Spleen (tissue), 11 donors: ENCODE results near the gene SKP1. TPM values are rescaled to one million over a fixed set of nuclear protein-coding genes. Genes with fewer than 3 reads are reported as not detected.

Experiments used
- DNase-seq: peaks from one replicate; pipeline ENCODE4 v3.0.0-alpha.2; 2020
- H3K27ac ChIP-seq, 8 donors: fragments of 200-600 bp; sonication (generic) in 7 of 8; 1 replicate in 4 of 8; 2 replicates in 4 of 8; pipeline versions ENCODE4 v1.5.0 to v1.8.0; 2016 to 2021; ENCODE audit warnings: inconsistent platforms in 4 of 8, mild to moderate bottlenecking in 4 of 8, moderate library complexity in 1 of 8
- H3K27me3 ChIP-seq, 7 donors: fragments of 200-600 bp; sonication (generic) in 6 of 7; replicated peaks in 1 of 7; 1 replicate in 4 of 7; 2 replicates in 3 of 7; pipeline versions ENCODE4 v1.5.0 to v1.8.0; 2016 to 2021; ENCODE audit warnings: inconsistent platforms in 3 of 7, mild to moderate bottlenecking in 1 of 7
- H3K36me3 ChIP-seq, 6 donors: fragments of 200-600 bp; sonication (generic) in 5 of 6; 1 replicate in 4 of 6; 2 replicates in 2 of 6; pipeline versions ENCODE4 v1.5.0 to v1.8.0; 2016 to 2021; ENCODE audit warnings: inconsistent platforms in 2 of 6
- H3K4me1 ChIP-seq, 6 donors: fragments of 200-600 bp; sonication (generic) in 5 of 6; 1 replicate in 3 of 6; 2 replicates in 3 of 6; pipeline versions ENCODE4 v1.5.0 to v1.8.0; 2016 to 2021; ENCODE audit warnings: inconsistent platforms in 3 of 6
- H3K4me3 ChIP-seq, 8 donors: fragments of 200-600 bp; sonication (generic) in 7 of 8; 1 replicate in 4 of 8; 2 replicates in 4 of 8; pipeline versions ENCODE4 v1.5.0 to v1.8.0; 2016 to 2021; ENCODE audit warnings: inconsistent platforms in 4 of 8, mild to moderate bottlenecking in 4 of 8, moderate library complexity in 2 of 8
- H3K9me3 ChIP-seq, 8 donors: fragments of 200-600 bp; sonication (generic) in 7 of 8; 1 replicate in 4 of 8; 2 replicates in 4 of 8; pipeline versions ENCODE4 v1.5.0 to v1.8.0; 2016 to 2021; ENCODE audit warnings: inconsistent platforms in 4 of 8
- CTCF ChIP-seq, 11 experiments: fragments of 200-600 bp in 7 of 11; fragments of 450-650 bp in 4 of 11; sonication (generic) in 4 of 11; IDR thresholded peaks in 8 of 11; conservative IDR thresholded peaks in 3 of 11; 1 replicate in 7 of 11; 2 replicates in 4 of 11; pipeline versions ENCODE4 v1.4.0 to v1.8.0; 2016 to 2021; ENCODE audit warnings: antibody characterized with exemption in 11 of 11, inconsistent platforms in 4 of 11, mild to moderate bottlenecking in 1 of 11
- POLR2A ChIP-seq, 3 donors: fragments of 450-650 bp; IDR thresholded peaks; one replicate each; pipeline ENCODE4 v1.5.1; 2017; ENCODE audit warnings: antibody characterized with exemption in 3 of 3, mild to moderate bottlenecking in 1 of 3
- POLR2AphosphoS5 ChIP-seq, 3 donors: sonication (generic); formaldehyde crosslinking; IDR thresholded peaks; one replicate each; pipeline ENCODE4 v1.5.1; 2017; ENCODE audit warnings: antibody characterized with exemption in 3 of 3
- WGBS, 5 donors: extraction: QIAGEN DNeasy Blood & Tissue Kit in 3 of 5; methylation state at CpG; one replicate each; pipeline versions ENCODE4 v1.1.5 to v1.1.7; 2013 to 2018; 5-methylcytosine and 5-hydroxymethylcytosine counted together
- intact Hi-C: fragments of 100-400 bp; cut with DNase I; formaldehyde crosslinking; loops from one replicate; pipeline ENCODE4 v1.15.0; 2023; ENCODE audit warnings: low total_unique reads
- polyA plus RNA-seq, 3 donors: library from polyadenylated mRNA; stranded (reverse); fragments of 200-250 nt; gene quantifications; one replicate each; pipeline ENCODE4 v1.2.1, GENCODE V29; 2013
- total RNA-seq, 7 donors: library from RNA; depleted of rRNA in 3 of 7; stranded (reverse); fragments of >200 nt in 3 of 7; fragmentation: NEBNext Ultra II Directional in 4 of 7; extraction: Animal tissue kit (Norgen Biotek cat#: 25700) in 4 of 7; gene quantifications; one replicate each; pipeline versions ENCODE4 v1.1.0 to v1.2.1, GENCODE V29; 2016 to 2021
- donor health status: healthy with polysubstance abuse.
- donor health status: DM: no; HTN: no; CAD: no; lungs with moderate emphysema.
- donor health status: DM: no; HTN: no; CAD: no.
- donor health status: Bipolar disorder and iron deficiency.
- donor health status: healthy.
- donor health status: DM: no; HTN: no; CAD: no.
- donor health status: DM: yes; HTN: yes; CAD: no.

The SKP1 gene
- total and polyA plus RNA-seq, 10 donors: 121 to 354 (median 202) TPM

GRCh38 chr5:134101686-134102439, 74.9 kb downstream of the SKP1 start:
- no peaks in the 10 kb centered on the region for H3K36me3 ChIP-seq
- H3K27ac ChIP-seq: peak overlapping the region in 4 of 8 donors; percentile 69 to 84 (median 80)
- no peaks in the 10 kb centered on the region for H3K27me3 ChIP-seq
- H3K9me3 ChIP-seq: no peaks in the 10 kb centered on the region
- H3K4me1 ChIP-seq: peaks cover 27 to 77% (median 52%) of the 10 kb centered on the region in 6 donors
- peak; percentile 94 for DNase-seq
- TF ChIP-seq POLR2AphosphoS5 (IDR thresholded peaks at IDR 0.05) (peak; percentile 28 to 64 (median 34)), POLR2A (IDR thresholded peaks at IDR 0.05) (no peak), CTCF (IDR thresholded peaks at IDR 0.05 in 8 of 11, conservative IDR thresholded peaks at IDR 0.05 in 3 of 11) (peak; percentile 62 to 93 (median 88))
- no peak overlapping the region for H3K4me3 ChIP-seq
- intact Hi-C loops: loop anchor here (5.0 kb wide), 1 partner anchor 45 kb away; no protein-coding TSS in a partner anchor
- 31 to 51% (median 32%) methylated on average over 8 to 20 of the region's 20 CpGs for WGBS, 5 donors

DNA sequence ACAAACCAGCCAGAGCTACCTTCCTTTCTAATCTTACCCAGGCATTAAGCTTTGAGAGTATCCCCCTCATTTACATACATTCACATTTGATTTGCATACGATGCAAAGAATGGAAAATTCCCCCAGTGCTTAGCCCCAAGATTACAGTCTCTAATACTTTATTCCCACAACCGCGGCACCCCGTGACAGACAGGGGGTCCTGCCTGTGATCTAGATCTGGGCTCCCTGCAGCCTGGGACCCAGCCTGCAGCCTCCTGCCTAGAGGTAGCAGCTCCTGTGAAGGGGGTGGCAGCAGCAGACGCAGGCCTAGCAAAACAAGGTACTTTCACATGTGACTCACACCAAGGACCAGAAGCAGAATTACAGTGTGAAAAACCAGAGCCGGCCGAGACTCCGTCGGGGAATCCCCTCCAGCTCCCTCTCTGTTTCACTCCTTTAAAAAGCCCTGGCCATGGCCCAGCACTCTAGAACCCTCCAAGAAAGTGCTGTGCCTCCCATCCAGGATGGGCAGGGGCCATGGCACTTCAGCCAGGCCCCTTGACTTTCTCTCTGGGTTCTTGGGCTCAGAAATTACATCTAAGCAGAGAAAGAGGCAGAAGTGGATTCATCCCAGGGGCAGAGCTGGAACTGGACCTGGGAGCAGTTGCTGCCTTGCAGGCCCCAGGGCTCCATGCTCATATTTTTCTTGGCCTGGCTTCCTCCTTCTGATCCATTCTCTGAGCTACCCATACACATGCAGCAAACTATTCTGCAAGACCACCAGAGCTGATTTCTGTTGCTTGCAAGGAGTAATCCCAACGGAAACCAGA, 76.3 kb downstream of the SKP1 start:
- 39 to 63% (median 53%) methylated on average over 10 of the region's 10 CpGs for WGBS, 5 donors
- TF ChIP-seq POLR2A (IDR thresholded peaks at IDR 0.05) (no peak), POLR2AphosphoS5 (IDR thresholded peaks at IDR 0.05) (peak; percentile 40 to 70 (median 47)), CTCF (IDR thresholded peaks at IDR 0.05 in 8 of 11, conservative IDR thresholded peaks at IDR 0.05 in 3 of 11) (peak in 1 of 11 experiments; percentile 4)
- DNase-seq: peak; percentile 87
- no peaks in the 10 kb centered on the region for H3K27me3 ChIP-seq
- H3K4me1 ChIP-seq: peaks cover 27 to 71% (median 51%) of the 10 kb centered on the region in 6 donors
- H3K4me3 ChIP-seq: peak overlapping the region in 1 of 8 donors; percentile 36
- peak overlapping the region; percentile 68 to 84 (median 76) for H3K27ac ChIP-seq
- no peaks in the 10 kb centered on the region for H3K9me3 ChIP-seq
- intact Hi-C loops: loop anchor here (5.0 kb wide), 1 partner anchor 47 kb away; no protein-coding TSS in a partner anchor
- H3K36me3 ChIP-seq: no peaks in the 10 kb centered on the region

DNA sequence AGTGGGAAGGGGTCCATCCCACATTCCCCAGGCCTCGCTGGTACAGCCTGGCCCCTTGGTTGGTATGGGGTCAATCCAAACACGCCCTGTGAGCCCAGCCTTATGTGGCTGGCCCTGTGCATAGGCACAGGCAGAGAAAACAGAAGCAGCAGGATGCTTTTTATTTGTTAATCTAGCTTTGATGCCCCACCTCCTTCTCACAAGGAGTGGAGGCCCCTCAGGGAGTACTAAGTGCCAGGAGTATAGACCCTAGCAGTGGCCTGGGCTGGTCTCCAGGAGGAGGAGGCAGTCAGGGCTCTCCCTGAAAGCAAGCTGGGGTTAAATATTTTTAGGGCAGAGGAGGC, 76.8 kb downstream of the SKP1 start:
- H3K4me3 ChIP-seq: peak overlapping the region in 1 of 8 donors; percentile 36
- intact Hi-C loops: loop anchor here (5.0 kb wide), 1 partner anchor 47 kb away; no protein-coding TSS in a partner anchor

More for the DNA sequence above, 76.8 kb downstream of the SKP1 start:
- 71 to 92% (median 86%) methylated on average over 1 to 2 of the region's 2 CpGs for WGBS, 5 donors
- H3K4me1 ChIP-seq: peaks cover 27 to 65% (median 48%) of the 10 kb centered on the region in 6 donors
- TF ChIP-seq CTCF (IDR thresholded peaks at IDR 0.05 in 8 of 11, conservative IDR thresholded peaks at IDR 0.05 in 3 of 11): peak in 1 of 11 experiments; percentile 9
- no peak for TF ChIP-seq POLR2A (IDR thresholded peaks at IDR 0.05)
- H3K27me3 ChIP-seq: no peaks in the 10 kb centered on the region
- H3K36me3 ChIP-seq: no peaks in the 10 kb centered on the region
- no peaks in the 10 kb centered on the region for H3K9me3 ChIP-seq
- H3K27ac ChIP-seq: peak overlapping the region; percentile 68 to 84 (median 76)
- DNase-seq: no peak
